Left lung (tissue), 10 donors: ENCODE data around the gene NAGK. TPM values are rescaled to one million over a fixed set of nuclear protein-coding genes. Genes with fewer than 3 reads are reported as not detected.

ENCODE experiments used
- ATAC-seq: fragments of 200-7000 bp; cut with Tn5 transposase; one replicate; pipeline ENCODE4 v1.9.1; 2020; ENCODE audit warnings: moderate library complexity
- DNase-seq, 4 donors: peaks; one replicate each; pipeline ENCODE4 v3.0.0-alpha.2; 2013 to 2020
- H3K27ac ChIP-seq, 2 donors: fragments of 200-600 bp; sonication (generic) in 1 of 2; one replicate each; pipeline versions ENCODE4 v1.5.0 to v1.8.0; 2020 to 2021
- H3K27me3 ChIP-seq, 2 donors: fragments of 200-600 bp; sonication (generic) in 1 of 2; one replicate each; pipeline versions ENCODE4 v1.5.0 to v1.8.0; 2020 to 2021
- H3K36me3 ChIP-seq, 2 donors: fragments of 200-600 bp; sonication (generic) in 1 of 2; one replicate each; pipeline versions ENCODE4 v1.5.0 to v1.8.0; 2020 to 2021
- H3K4me1 ChIP-seq, 2 donors: fragments of 200-600 bp; one replicate each; pipeline ENCODE4 v1.8.0; 2021
- H3K4me3 ChIP-seq, 2 donors: fragments of 200-600 bp; sonication (generic) in 1 of 2; one replicate each; pipeline versions ENCODE4 v1.5.0 to v1.8.0; 2020 to 2021; ENCODE audit warnings: mild to moderate bottlenecking in 1 of 2
- H3K9me3 ChIP-seq, 2 donors: fragments of 200-600 bp; sonication (generic) in 1 of 2; one replicate each; pipeline versions ENCODE4 v1.5.0 to v1.8.0; 2020 to 2021
- CTCF ChIP-seq, 2 donors: fragments of 200-600 bp; sonication (generic) in 1 of 2; IDR thresholded peaks; one replicate each; pipeline versions ENCODE4 v1.5.0 to v1.8.0; 2021; ENCODE audit warnings: antibody characterized with exemption in 2 of 2
- intact Hi-C, 2 donors: fragments of 100-400 bp; cut with DNase I; formaldehyde crosslinking; loops; one replicate each; pipeline versions ENCODE4 v1.11.2 to v1.14.2; 2022
- polyA plus RNA-seq, 6 donors: library from polyadenylated mRNA; unstranded; fragments of 120-200 nt; gene quantifications; one replicate each; pipeline ENCODE4 v1.2.1, GENCODE V29; 2013; ENCODE audit not compliant: insufficient read length in 6 of 6
- total RNA-seq, 2 donors: library from RNA; stranded (reverse); fragmentation: NEBNext Ultra II Directional; extraction: Animal tissue kit (Norgen Biotek cat#: 25700); gene quantifications; one replicate each; pipeline ENCODE4 v1.2.1, GENCODE V29; 2021
- donor health status: DM: no; HTN: yes; CAD: no.
- donor health status: DM: no; HTN: no; CAD: no.

The NAGK gene
- total and polyA plus RNA-seq, 8 donors: 89.7 to 183 (median 106) TPM

GRCh38 chr2:71066856-71067255 lies 1.6 kb upstream of the NAGK start:
- no peak overlapping the region for H3K4me3 ChIP-seq
- DNase-seq (no peak), ATAC-seq (no peak)
- H3K27me3 ChIP-seq: no peaks in the 10 kb centered on the region
- H3K27ac ChIP-seq: no peak overlapping the region
- H3K9me3 ChIP-seq: no peaks in the 10 kb centered on the region
- H3K4me1 ChIP-seq: peaks cover 12 to 73% of the 10 kb centered on the region in 2 donors
- no peak for TF ChIP-seq CTCF (IDR thresholded peaks at IDR 0.05)
- intact Hi-C loops: no loop called here
- no peaks in the 10 kb centered on the region for H3K36me3 ChIP-seq

GRCh38 chr2:71067567-71068217 lies 756 bp upstream of the NAGK start:
- peaks cover 0 to 5% of the 10 kb centered on the region in 2 donors for H3K36me3 ChIP-seq
- intact Hi-C loops: no loop called here
- peaks cover 12 to 81% of the 10 kb centered on the region in 2 donors for H3K4me1 ChIP-seq
- H3K27ac ChIP-seq: peak overlapping the region; percentile 89 to 96
- peak overlapping the region; percentile 78 to 100 for H3K4me3 ChIP-seq
- DNase-seq: peak in 1 of 4 donors; percentile 29
- no peak for TF ChIP-seq CTCF (IDR thresholded peaks at IDR 0.05)
- H3K27me3 ChIP-seq: no peaks in the 10 kb centered on the region
- peak; percentile 18 for ATAC-seq
- no peaks in the 10 kb centered on the region for H3K9me3 ChIP-seq

- DNase-seq: no peak
- peaks cover 0 to 21% of the 10 kb centered on the region in 2 donors for H3K36me3 ChIP-seq
- peak overlapping the region; percentile 89 to 96 for H3K27ac ChIP-seq
- intact Hi-C loops: no loop called here
- no peaks in the 10 kb centered on the region for H3K9me3 ChIP-seq
- ATAC-seq: no peak
- TF ChIP-seq CTCF (IDR thresholded peaks at IDR 0.05): no peak
- peak overlapping the region; percentile 78 to 100 for H3K4me3 ChIP-seq
- no peaks in the 10 kb centered on the region for H3K27me3 ChIP-seq
- H3K4me1 ChIP-seq: peaks cover 12 to 81% of the 10 kb centered on the region in 2 donors
These were observed 928 bp downstream of the NAGK start for GRCh38 chr2:71069376-71069775.

- peak in 1 of 2 donors; percentile 11 for TF ChIP-seq CTCF (IDR thresholded peaks at IDR 0.05)
- peak overlapping the region in 1 of 2 donors; percentile 78 for H3K4me3 ChIP-seq
- intact Hi-C loops: no loop called here
- DNase-seq (no peak), ATAC-seq (no peak)
- H3K36me3 ChIP-seq: peaks cover 0 to 33% of the 10 kb centered on the region in 2 donors
- no peaks in the 10 kb centered on the region for H3K27me3 ChIP-seq
- no peaks in the 10 kb centered on the region for H3K9me3 ChIP-seq
- peak overlapping the region in 1 of 2 donors; percentile 84 for H3K27ac ChIP-seq
- H3K4me1 ChIP-seq: peaks cover 12 to 89% of the 10 kb centered on the region in 2 donors
These were observed 2.0 kb downstream of the NAGK start for GRCh38 chr2:71070294-71071093.
